ENCODE measurements around the gene GAS6.

DNA sequence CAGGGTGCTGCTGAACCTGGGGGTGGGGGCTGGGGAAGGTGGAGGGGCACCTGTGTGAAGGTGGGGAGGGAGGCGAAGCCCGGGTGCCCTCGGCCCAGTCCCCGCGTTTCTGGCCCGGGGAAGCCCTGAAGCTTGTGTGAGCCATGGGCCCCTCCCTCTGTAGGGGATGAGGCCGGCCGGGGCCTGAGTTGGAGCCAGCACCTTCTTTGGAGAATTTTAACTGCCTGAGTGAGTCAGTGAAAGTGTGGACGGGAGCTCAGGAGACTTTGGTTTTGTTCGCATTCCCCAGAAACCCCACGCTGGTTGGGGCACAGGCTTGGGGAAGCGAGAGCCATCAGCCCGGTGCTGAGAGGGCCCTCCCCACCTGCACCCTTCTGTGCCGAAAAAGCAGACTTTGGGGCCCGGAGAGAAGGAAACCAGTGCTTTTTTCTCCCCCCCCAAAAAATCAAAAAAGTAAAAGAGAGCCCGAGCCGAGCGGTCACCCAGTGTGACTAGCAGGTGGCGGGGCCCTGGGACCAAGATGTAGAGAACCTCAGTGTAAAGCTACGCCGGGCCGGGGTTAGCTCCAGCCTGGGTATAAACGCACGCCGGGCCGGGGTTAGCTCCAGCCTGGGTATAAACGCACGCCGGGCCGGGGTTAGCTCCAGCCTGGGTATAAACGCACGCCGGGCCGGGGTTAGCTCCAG is 59.7 kb downstream of the GAS6 start:
- TF ChIP-seq CTCF (IDR thresholded peaks at IDR 0.05), result no peak
- TF ChIP-seq POLR2A (IDR thresholded peaks at IDR 0.05), result no peak

All from transverse colon (tissue), 3 donors.